Ovary (tissue), 3 donors: ENCODE results near the gene SNX32.

Source experiments
- EP300 ChIP-seq: sonication (generic); formaldehyde crosslinking; IDR thresholded peaks from one replicate; pipeline ENCODE4 v1.6.1; 2017; ENCODE audit warnings: antibody characterized with exemption
- POLR2A ChIP-seq: fragments of 450-650 bp; IDR thresholded peaks from one replicate; pipeline ENCODE4 v1.6.1; 2017; ENCODE audit warnings: antibody characterized with exemption, mild to moderate bottlenecking, moderate library complexity
- TF ChIP-seq, protein P1 (sequence below), 3 donors: fragments of 450-650 bp in 2 of 3; fragments of 200-600 bp in 1 of 3; IDR thresholded peaks; one replicate each; pipeline versions ENCODE4 v1.5.1 to v1.8.0; 2016 to 2022; ENCODE audit warnings: antibody characterized with exemption in 3 of 3, mild to moderate bottlenecking in 1 of 3
- donor health status: DM: no; HTN: no; CAD: no.

DNA sequence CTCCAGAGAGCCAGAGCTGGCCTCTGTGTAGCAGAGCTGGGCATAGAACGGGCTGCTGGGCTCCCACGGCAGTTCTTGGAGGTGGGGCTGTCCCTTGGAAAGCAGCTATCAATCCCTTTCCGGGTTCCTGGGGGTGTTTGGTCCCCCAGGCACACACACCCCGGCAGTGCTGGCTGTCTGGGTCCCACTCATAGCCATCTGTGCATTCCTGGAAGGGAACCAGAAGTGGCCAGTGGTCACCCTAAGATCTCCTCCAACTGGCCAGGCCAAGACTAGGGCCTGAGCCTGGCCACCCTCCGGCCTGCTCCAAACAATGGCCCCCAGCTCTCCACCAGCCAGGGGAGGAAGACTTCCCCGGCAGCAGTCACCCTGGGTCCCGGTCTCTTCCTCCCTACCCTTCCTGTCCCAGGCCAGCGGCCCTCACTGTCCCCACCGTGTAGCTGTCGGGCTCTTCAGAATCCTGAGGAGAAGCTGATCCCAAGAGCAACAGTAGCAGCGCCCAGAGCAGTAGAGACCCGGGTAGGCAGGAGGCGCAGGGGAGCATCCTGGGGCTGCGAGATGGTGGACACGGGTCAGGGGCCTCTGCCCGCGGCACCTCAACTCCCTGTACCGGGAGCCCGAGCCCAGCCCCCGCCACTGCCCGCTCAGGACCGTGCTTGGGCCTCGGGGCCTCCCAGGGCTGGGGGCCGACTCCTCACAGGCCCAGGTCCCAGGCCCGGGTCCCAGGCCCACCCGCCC is 38.2 kb downstream of the SNX32 start:
- TF ChIP-seq, protein P1, sequence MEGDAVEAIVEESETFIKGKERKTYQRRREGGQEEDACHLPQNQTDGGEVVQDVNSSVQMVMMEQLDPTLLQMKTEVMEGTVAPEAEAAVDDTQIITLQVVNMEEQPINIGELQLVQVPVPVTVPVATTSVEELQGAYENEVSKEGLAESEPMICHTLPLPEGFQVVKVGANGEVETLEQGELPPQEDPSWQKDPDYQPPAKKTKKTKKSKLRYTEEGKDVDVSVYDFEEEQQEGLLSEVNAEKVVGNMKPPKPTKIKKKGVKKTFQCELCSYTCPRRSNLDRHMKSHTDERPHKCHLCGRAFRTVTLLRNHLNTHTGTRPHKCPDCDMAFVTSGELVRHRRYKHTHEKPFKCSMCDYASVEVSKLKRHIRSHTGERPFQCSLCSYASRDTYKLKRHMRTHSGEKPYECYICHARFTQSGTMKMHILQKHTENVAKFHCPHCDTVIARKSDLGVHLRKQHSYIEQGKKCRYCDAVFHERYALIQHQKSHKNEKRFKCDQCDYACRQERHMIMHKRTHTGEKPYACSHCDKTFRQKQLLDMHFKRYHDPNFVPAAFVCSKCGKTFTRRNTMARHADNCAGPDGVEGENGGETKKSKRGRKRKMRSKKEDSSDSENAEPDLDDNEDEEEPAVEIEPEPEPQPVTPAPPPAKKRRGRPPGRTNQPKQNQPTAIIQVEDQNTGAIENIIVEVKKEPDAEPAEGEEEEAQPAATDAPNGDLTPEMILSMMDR (IDR thresholded peaks at IDR 0.05): no peak
- no peak for TF ChIP-seq POLR2A
- TF ChIP-seq EP300: no peak
